GM13977 (cell line): Measurements from ENCODE around the gene TMEM205.

Source experiments
- DNase-seq: peaks from one replicate; pipeline ENCODE4 v3.0.0; 2012; ENCODE audit warnings: low spot score
- CTCF ChIP-seq: IDR thresholded peaks from 2 replicates; pipeline ENCODE4 v1.5.1; 2012; ENCODE audit warnings: mild to moderate bottlenecking, control low read depth; ENCODE audit not compliant: insufficient read depth; ENCODE audit errors: extremely low read depth, missing control alignments
- in situ Hi-C: fragments of 300-500 bp; cut with MboI; formaldehyde crosslinking; loops from one replicate; pipeline ENCODE4 v1.12.0; 2022; ENCODE audit warnings: low sequenced_read_pairs, low pct_unique_long_range_greater_than_20kb, mixed read lengths, inconsistent platforms; ENCODE audit not compliant: unreplicated experiment

Gene TMEM205

GRCh38 chr19:11346104-11346940 is at the start of gene TMEM205, which contains the start of gene CCDC159:
Gene TMEM205 (minus strand): TSS chr19:11346268. CDS start chr19:11345619, 649 bp downstream.
Gene CCDC159 (plus strand): TSS chr19:11346519. CDS start chr19:11346607, 88 bp downstream.
- DNase-seq: peak; percentile 97
- in situ Hi-C loops: no loop called here
- peak; percentile 26 for TF ChIP-seq CTCF

GRCh38 chr19:11390933-11391680 is 45.0 kb upstream of the TMEM205 start:
- in situ Hi-C loops: no loop called here
- no peak for TF ChIP-seq CTCF
- no peak for DNase-seq

GRCh38 chr19:11390359-11390758 is 44.3 kb upstream of the TMEM205 start:
- DNase-seq: no peak

GRCh38 chr19:11387162-11388034 is 41.3 kb upstream of the TMEM205 start:
- DNase-seq: no peak
- in situ Hi-C loops: no loop called here
- no peak for TF ChIP-seq CTCF

More at GRCh38 chr19:11390359-11390758, 44.3 kb upstream of the TMEM205 start:
- no peak for TF ChIP-seq CTCF
- in situ Hi-C loops: no loop called here

GRCh38 chr19:11384778-11385129 is 38.7 kb upstream of the TMEM205 start:
- in situ Hi-C loops: no loop called here
- no peak for DNase-seq
- no peak for TF ChIP-seq CTCF

- in situ Hi-C loops: no loop called here
- DNase-seq: no peak
- no peak for TF ChIP-seq CTCF
Observed at GRCh38 chr19:11383706-11384048, 37.6 kb upstream of the TMEM205 start.
